Endothelial cell of umbilical vein (primary cell): ENCODE measurements around the gene TEX11.

Experiments used
- CTCF ChIP-seq, 2 donors: IDR thresholded peaks; 1 replicate in 1 of 2; 2 replicates in 1 of 2; pipeline ENCODE4 v1.5.1; 2011; ENCODE audit warnings: low read length in 2 of 2, mild to moderate bottlenecking in 2 of 2, moderate library complexity in 2 of 2, control low read depth in 1 of 2, inconsistent platforms in 1 of 2, low read depth in 1 of 2; ENCODE audit not compliant: insufficient read depth in 1 of 2; ENCODE audit errors: extremely low read depth in 1 of 2
- EZH2 ChIP-seq: IDR thresholded peaks from 2 replicates; pipeline ENCODE4 v1.6.1; 2012; ENCODE audit warnings: borderline replicate concordance, low read depth, mild to moderate bottlenecking, moderate library complexity, low read length, inconsistent platforms; ENCODE audit not compliant: severe bottlenecking
- GATA2 ChIP-seq: IDR thresholded peaks from 2 replicates; pipeline ENCODE4 v1.7.0; 2011; ENCODE audit warnings: low read depth, mild to moderate bottlenecking, moderate library complexity, mixed read lengths, low read length; ENCODE audit not compliant: insufficient read length, insufficient read depth
- MAX ChIP-seq: IDR thresholded peaks from 2 replicates; pipeline ENCODE4 v1.6.1; 2011; ENCODE audit not compliant: insufficient read depth, insufficient read length
- POLR2AphosphoS5 ChIP-seq: IDR thresholded peaks from 2 replicates; pipeline ENCODE4 v1.6.1; 2012; ENCODE audit warnings: low read depth, mild to moderate bottlenecking, control low read depth, low read length, moderate library complexity; ENCODE audit not compliant: insufficient read depth

- no peak for TF ChIP-seq MAX
- no peak for TF ChIP-seq GATA2
- TF ChIP-seq CTCF (IDR thresholded peaks at IDR 0.05; ENCODE audit: extremely low read depth in 1 of 2, insufficient read depth in 1 of 2, low read depth in 1 of 2, low read length in 2 of 2), result no peak
- no peak for TF ChIP-seq EZH2
- no peak for TF ChIP-seq POLR2AphosphoS5
These were observed 419.7 kb downstream of the TEX11 start for GRCh38 chrX:70488856-70489255.
